ENCODE measurements around the gene TBX19. TPM values are rescaled to one million over a fixed set of nuclear protein-coding genes. Genes with fewer than 3 reads are reported as not detected.

TBX19 gene
- total RNA-seq, 4 donors from 2014 or later, result 1.4 to 8.5 (median 4.8) TPM

GRCh38 chr1:168261390-168261789 lies 19.3 kb upstream of the TBX19 start:
- H3K27me3 ChIP-seq, result no peaks in the 10 kb centered on the region
- no peak overlapping the region for H3K4me3 ChIP-seq
- peaks cover 0 to 1% of the 10 kb centered on the region in 2 donors for H3K9me3 ChIP-seq
- peak overlapping the region in 1 of 2 donors; percentile 10 for H3K27ac ChIP-seq
- intact Hi-C loops (cut with DNase I; ENCODE audit: low total_unique reads), result no loop called here
- no peak for DNase-seq
- H3K4me1 ChIP-seq, result peaks cover 0 to 4% of the 10 kb centered on the region in 2 donors
- no peaks in the 10 kb centered on the region for H3K36me3 ChIP-seq
- TF ChIP-seq CTCF (IDR thresholded peaks at IDR 0.05) (no peak), POLR2A (IDR thresholded peaks at IDR 0.05) (no peak)

- no peak overlapping the region for H3K4me3 ChIP-seq
- DNase-seq, result no peak
- no peaks in the 10 kb centered on the region for H3K36me3 ChIP-seq
- intact Hi-C loops (cut with DNase I; ENCODE audit: low total_unique reads), result no loop called here
- H3K27me3 ChIP-seq, result no peaks in the 10 kb centered on the region
- no peak overlapping the region for H3K27ac ChIP-seq
- TF ChIP-seq CTCF (IDR thresholded peaks at IDR 0.05), result no peak
- TF ChIP-seq POLR2A (IDR thresholded peaks at IDR 0.05), result no peak
- H3K4me1 ChIP-seq, result peaks cover 0 to 4% of the 10 kb centered on the region in 2 donors
- no peaks in the 10 kb centered on the region for H3K9me3 ChIP-seq
Measured at GRCh38 chr1:168263130-168263529, 17.5 kb upstream of the TBX19 start.

GRCh38 chr1:168264296-168264695 lies 16.4 kb upstream of the TBX19 start:
- no peak overlapping the region for H3K4me3 ChIP-seq
- DNase-seq, result no peak
- intact Hi-C loops (cut with DNase I; ENCODE audit: low total_unique reads), result no loop called here
- H3K27ac ChIP-seq, result no peak overlapping the region
- H3K27me3 ChIP-seq, result no peaks in the 10 kb centered on the region
- H3K9me3 ChIP-seq, result no peaks in the 10 kb centered on the region
- H3K4me1 ChIP-seq, result peaks cover 0 to 4% of the 10 kb centered on the region in 2 donors
- TF ChIP-seq CTCF (IDR thresholded peaks at IDR 0.05), result no peak
- no peak for TF ChIP-seq POLR2A (IDR thresholded peaks at IDR 0.05)
- no peaks in the 10 kb centered on the region for H3K36me3 ChIP-seq

GRCh38 chr1:168265596-168265995 lies 15.1 kb upstream of the TBX19 start:
- no peaks in the 10 kb centered on the region for H3K9me3 ChIP-seq
- TF ChIP-seq POLR2A (IDR thresholded peaks at IDR 0.05) (no peak), CTCF (IDR thresholded peaks at IDR 0.05) (no peak)
- intact Hi-C loops (cut with DNase I; ENCODE audit: low total_unique reads), result no loop called here
- no peak overlapping the region for H3K4me3 ChIP-seq
- no peaks in the 10 kb centered on the region for H3K27me3 ChIP-seq
- peaks cover 0 to 4% of the 10 kb centered on the region in 2 donors for H3K4me1 ChIP-seq
- no peaks in the 10 kb centered on the region for H3K36me3 ChIP-seq
- no peak for DNase-seq
- H3K27ac ChIP-seq, result no peak overlapping the region

- TF ChIP-seq CTCF (IDR thresholded peaks at IDR 0.05) (no peak), POLR2A (IDR thresholded peaks at IDR 0.05) (no peak)
- H3K27ac ChIP-seq, result no peak overlapping the region
- DNase-seq, result no peak
- no peaks in the 10 kb centered on the region for H3K27me3 ChIP-seq
- H3K36me3 ChIP-seq, result no peaks in the 10 kb centered on the region
- no peak overlapping the region for H3K4me3 ChIP-seq
- intact Hi-C loops (cut with DNase I; ENCODE audit: low total_unique reads), result no loop called here
- no peaks in the 10 kb centered on the region for H3K9me3 ChIP-seq
- H3K4me1 ChIP-seq, result peaks cover 0 to 2% of the 10 kb centered on the region in 2 donors
Measured at GRCh38 chr1:168266644-168267186, 14.0 kb upstream of the TBX19 start.
